GM21526 (cell line): ENCODE results near the gene DDX31.
"Not testable (repeated sequence)": the region's sequence is repeated elsewhere in the genome, so short reads cannot be mapped to it uniquely, and the experiment has no call there.

Source experiments
- ATAC-seq: cut with Tn5 transposase; IDR thresholded peaks from one replicate; pipeline ENCODE4 v1.9.1; 2021; ENCODE audit warnings: moderate library complexity; ENCODE audit not compliant: unreplicated experiment, low FRiP score

The DDX31 gene

GRCh38 chr9:132583584-132584304, 86.0 kb downstream of the DDX31 start:
- ATAC-seq: no peak

DNA sequence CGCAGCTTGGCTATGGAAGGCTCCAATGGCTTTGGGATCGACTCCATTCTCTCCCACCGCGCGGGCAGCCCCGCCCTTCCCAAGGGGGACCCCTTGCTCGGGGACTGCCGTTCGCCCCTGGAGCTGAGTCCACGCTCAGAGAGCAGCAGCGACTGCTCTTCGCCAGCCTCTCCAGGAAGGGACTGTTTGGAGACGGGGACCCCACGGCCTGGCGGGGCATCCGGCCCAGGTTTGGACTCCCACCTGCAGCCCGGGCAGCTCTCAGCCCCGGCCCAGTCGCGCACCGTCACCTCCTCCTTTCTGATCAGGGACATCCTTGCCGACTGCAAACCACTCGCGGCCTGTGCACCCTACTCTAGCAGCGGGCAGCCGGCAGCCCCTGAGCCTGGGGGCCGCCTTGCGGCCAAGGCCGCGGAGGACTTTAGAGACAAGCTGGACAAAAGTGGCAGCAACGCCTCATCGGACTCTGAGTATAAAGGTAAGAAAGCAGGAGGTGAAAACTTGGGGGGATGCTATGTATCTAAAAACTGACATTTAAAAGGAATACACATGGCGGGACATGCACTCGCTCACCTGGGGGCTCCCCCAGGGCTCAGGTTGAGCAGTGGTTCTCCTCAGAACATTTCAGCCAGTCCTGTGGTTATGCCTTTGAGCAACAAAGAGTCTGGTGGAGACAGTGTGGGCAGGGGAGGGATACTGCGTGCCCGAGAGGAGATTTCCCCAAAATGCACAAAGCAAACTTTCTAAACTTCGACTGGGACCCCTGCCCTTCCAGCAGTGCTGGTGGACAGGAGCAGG, 86.8 kb downstream of the DDX31 start:
- no peak for ATAC-seq

- no peak for ATAC-seq
Observed at GRCh38 chr9:132582276-132582785, 87.5 kb downstream of the DDX31 start, which contains the start of gene BARHL1. Gene BARHL1, plus strand, starts transcription at chr9:132582606. Its CDS starts 192 bp downstream, at chr9:132582798.

DNA sequence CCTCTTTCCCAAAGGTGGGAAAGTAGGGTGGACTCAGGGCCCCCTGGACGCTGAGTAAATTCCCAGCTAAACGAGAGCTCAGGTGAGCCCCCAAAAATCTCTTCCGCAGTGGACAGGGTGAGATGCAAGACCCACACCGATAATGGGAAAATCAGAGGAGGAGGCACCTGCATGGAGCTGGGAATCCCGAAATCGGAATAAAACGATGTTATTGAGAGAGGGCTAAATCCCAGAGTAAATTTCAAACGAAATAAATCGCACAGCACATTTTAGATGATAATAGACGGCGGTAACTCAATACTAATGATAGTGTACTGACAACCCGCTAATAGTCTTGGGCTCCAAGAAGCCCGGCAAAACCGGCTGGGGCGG, 90.4 kb downstream of the DDX31 start:
- no peak for ATAC-seq

- ATAC-seq: no peak
Observed at GRCh38 chr9:132578367-132578932, 91.3 kb downstream of the DDX31 start.

GRCh38 chr9:132577119-132577518, 92.7 kb downstream of the DDX31 start:
- ATAC-seq: no peak

DNA sequence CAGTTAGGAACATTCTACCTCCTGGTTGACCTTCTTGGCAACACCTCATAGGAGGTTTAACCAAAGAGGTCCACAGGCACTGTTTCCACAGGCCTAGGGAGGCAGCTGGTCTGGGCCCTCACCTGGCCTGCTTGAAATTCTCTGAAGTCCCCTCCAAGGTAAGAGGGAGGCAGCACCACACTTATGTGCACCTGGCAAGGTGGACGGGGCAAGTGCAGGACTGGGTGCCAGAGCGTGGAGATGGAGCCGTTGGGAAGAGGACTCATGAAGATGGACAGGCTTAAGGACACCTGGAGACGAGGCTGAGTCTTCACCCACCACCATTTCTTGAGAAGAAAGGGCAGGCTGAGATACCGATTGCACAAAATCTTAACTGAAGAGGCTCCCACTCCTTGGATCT, 94.0 kb downstream of the DDX31 start:
- ATAC-seq: no peak

- no peak for ATAC-seq
Observed at GRCh38 chr9:132575005-132575609, 94.7 kb downstream of the DDX31 start.

DNA sequence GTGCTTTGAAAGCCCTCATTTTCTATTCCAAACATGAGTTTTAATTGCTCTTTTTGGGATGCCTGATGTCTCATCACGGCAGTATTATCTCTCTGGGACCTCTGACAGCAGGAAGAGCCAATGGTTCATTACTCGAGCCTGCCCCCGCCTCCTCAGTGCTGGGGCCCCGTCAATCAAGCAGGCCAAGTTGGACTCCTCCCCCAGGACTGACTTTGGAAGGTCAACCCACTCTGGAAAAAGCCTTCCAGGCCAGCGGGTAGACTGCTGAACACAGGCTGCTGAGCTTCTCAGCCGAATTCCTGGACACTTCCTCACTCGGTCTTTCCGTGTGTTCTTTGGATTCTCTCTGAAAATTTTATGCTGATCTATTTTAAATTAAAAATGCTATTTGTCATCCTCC, 96.9 kb downstream of the DDX31 start:
- no peak for ATAC-seq

- no peak for ATAC-seq
Observed at GRCh38 chr9:132571806-132572600, 97.8 kb downstream of the DDX31 start.

- ATAC-seq: not testable (repeated sequence)
Observed at GRCh38 chr9:132568787-132569186, 101.0 kb downstream of the DDX31 start.

DNA sequence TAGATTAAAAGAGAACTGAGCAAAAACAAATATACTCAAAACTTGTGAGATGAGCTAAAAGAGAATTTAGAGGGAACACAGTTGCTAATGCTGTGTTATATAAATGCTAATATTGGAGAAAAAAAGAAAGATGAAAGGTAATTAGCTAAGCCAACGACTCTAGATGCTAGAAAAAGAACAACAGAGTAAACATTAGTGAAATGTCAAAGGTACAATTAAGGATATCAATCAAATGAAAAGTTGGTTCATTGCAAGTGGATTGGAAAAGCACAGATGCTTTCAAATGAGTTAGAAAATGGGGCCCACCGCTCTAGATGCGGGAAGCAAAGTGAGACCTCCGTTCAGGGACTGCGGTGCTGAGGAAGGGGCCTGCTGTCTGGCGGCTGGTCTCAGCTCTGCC, 105.3 kb downstream of the DDX31 start:
- ATAC-seq: no peak

GRCh38 chr9:132562306-132562573, 107.5 kb downstream of the DDX31 start:
- ATAC-seq: no peak

GRCh38 chr9:132560616-132561202, 109.1 kb downstream of the DDX31 start:
- ATAC-seq: no peak

DNA sequence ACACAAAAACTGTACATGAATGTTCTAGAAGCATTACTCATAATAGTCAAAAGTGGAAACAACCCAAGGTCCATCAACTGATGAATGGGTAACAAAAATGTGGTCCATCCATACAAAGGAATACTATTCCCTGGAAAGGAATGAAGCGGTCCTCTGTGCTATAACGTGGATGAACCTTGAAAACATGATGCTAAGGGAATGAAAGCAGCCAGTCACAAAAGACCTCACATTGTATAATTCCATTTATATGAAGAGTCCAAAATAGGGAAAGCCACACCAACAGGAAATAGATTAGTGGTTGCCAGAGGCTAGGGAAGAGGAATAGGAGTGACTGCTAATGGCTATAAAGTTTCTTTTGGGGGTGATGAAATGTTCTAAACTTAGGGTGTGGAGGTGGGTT, 110.1 kb downstream of the DDX31 start:
- ATAC-seq: no peak

DNA sequence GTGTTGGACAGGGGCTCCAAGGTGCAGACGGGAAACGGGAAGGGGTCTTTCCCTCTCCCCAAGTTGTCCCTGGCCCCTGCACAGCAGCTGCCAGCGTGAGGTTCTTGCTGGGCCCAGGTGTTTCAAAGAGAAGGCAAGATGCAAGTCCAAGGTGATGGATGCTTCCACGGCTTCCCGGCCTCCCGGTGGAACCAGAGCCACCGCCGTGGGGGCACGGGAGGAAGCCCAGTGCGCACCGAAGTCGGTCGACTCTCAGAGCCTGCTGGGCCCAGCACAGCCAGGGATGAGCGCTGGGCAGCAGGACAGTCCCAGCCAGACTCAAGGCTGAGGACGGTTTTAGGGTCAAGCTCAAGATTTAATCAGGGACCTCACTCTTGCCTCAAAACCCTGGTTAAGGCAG, 112.6 kb downstream of the DDX31 start:
- no peak for ATAC-seq

DNA sequence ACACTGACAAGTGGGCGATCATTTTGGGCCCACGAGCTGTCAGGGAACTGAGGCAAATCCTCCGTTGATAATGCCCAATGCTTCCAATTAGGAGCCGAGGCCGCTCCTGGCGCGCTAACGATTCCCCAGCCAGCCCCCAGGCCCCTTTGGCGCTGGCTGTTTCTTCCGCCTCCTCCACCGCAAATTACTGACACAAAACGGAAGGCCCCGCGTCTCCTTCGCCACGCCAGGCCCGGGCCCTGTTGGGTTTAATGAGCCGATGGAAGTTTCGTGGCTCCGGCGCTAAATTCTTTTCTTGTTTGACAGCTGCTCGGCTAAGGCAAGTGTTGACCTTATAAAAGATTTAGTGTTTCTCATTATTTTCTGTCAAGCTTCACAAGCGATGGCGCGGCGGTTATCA, 113.1 kb downstream of the DDX31 start:
- ATAC-seq: no peak

- no peak for ATAC-seq
Observed at GRCh38 chr9:132556235-132556634, 113.5 kb downstream of the DDX31 start.

DNA sequence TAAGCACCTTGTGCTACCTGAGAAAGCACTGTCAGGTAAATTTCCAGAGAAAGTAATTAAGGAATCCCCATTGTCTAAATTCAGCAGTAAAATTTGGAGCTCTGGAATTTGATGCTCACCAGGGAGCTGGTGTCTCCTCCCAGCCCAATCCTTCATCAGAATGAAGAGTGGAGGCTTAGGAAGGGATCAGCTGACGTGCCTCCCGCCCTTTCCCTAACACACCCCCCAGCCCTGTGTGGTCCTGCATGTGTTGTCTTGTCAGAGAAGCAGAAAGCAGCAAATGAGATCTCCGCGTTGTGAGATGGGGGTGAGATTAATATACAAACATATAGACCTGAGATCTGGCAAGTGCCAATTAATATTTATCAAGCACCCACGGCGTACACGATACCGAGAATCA, 114.3 kb downstream of the DDX31 start:
- no peak for ATAC-seq

DNA sequence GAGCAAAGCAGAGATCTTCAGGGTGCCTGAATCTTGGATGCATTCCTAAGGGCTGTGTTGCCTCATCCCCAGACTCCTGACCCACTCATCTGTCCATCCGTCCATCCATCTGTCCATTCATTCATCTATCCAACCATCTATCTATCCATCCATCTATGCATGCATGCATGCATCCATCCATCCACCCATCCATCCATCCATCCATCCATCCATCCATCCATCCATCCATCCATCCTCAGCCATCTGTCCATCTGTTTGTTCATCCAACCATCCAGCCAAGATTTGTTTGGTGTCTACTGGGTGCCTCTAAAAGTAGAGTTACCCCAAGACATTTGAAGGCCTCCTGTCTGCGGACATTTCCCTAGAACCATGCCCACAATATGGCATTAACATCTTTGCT, 115.0 kb downstream of the DDX31 start:
- ATAC-seq: no peak
